Endothelial cell of coronary artery (primary cell): ENCODE measurements around the gene MLH3. TPM values are rescaled to one million over a fixed set of nuclear protein-coding genes. Genes with fewer than 3 reads are reported as not detected.

Source experiments
- total RNA-seq: library from RNA; depleted of rRNA; stranded (reverse); fragments of >200 nt; gene quantifications from 2 replicates; pipeline ENCODE4 v1.2.3, GENCODE V29; 2014

MLH3 gene
- total RNA-seq: 12.8 and 21.7 TPM in 2 replicates

GRCh38 chr14:75050852-75051555, at the start of gene MLH3:
TSS of gene MLH3 (minus strand) at chr14:75051467. CDS start at chr14:75049655, 1,812 bp downstream.

GRCh38 chr14:75069121-75069810, 18.0 kb upstream of the MLH3 start, which contains the start of gene ZC2HC1C:
TSS of gene ZC2HC1C (plus strand) at chr14:75069641. CDS start at chr14:75070574, 933 bp downstream.

GRCh38 chr14:75063491-75064204, 12.4 kb upstream of the MLH3 start, which contains the start of gene ACYP1:
TSS of gene ACYP1 (minus strand) at chr14:75064024. CDS start at chr14:75063553, 471 bp downstream.

GRCh38 chr14:75002392-75003249, 48.6 kb downstream of the MLH3 start, which contains the start of gene EIF2B2:
TSS of gene EIF2B2 (plus strand) at chr14:75002921. CDS start at chr14:75002991, 70 bp downstream.

Other genes with a start within 250 kb of the MLH3 start
- gene PROX2, start 175.3 kb downstream of the MLH3 start, total RNA-seq: not detected in 2 replicates
- 50.0 and 63.7 TPM in 2 replicates for gene DLST, start 169.6 kb downstream of the MLH3 start, total RNA-seq
- 6.1 and 11.8 TPM in 2 replicates for gene RPS6KL1, start 128.2 kb downstream of the MLH3 start, total RNA-seq
- gene PGF, start 95.9 kb downstream of the MLH3 start, total RNA-seq: 285 and 395 TPM in 2 replicates
- gene EIF2B2, start 48.5 kb downstream of the MLH3 start, total RNA-seq: 160 and 165 TPM in 2 replicates
- 8.4 and 10.8 TPM in 2 replicates for gene ACYP1, start 12.6 kb upstream of the MLH3 start, total RNA-seq
- 0.90 and 0.94 TPM in 2 replicates for gene ZC2HC1C, start 18.2 kb upstream of the MLH3 start, total RNA-seq
- gene NEK9, start 75.6 kb upstream of the MLH3 start, total RNA-seq: 31.2 and 70.6 TPM in 2 replicates
- 146 and 155 TPM in 2 replicates for gene TMED10, start 125.1 kb upstream of the MLH3 start, total RNA-seq
- 2.2 and 3.8 TPM in 2 replicates for gene FOS, start 227.4 kb upstream of the MLH3 start, total RNA-seq